MM.1S (cell line): ENCODE results near the gene MSX2.

Source experiments
- DNase-seq: peaks from one replicate; pipeline ENCODE4 v3.0.0-alpha.2; 2015
- H2AFZ ChIP-seq: fragments of 300-600 bp; sonication (generic); 2 replicates; pipeline ENCODE4 v1.6.0; 2016; ENCODE audit warnings: antibody characterized with exemption, low read length
- H3F3A ChIP-seq: fragments of 300-600 bp; sonication (generic); 2 replicates; pipeline ENCODE4 v1.6.1; 2016; ENCODE audit warnings: mild to moderate bottlenecking, antibody characterized with exemption, low read length, moderate library complexity, mixed read lengths; ENCODE audit not compliant: insufficient read depth
- H3K27ac ChIP-seq: fragments of 300-600 bp; sonication (generic); 2 replicates; pipeline ENCODE4 v1.5.1; 2016; ENCODE audit warnings: mild to moderate bottlenecking, low read length
- H3K27me3 ChIP-seq: fragments of 300-600 bp; sonication (generic); replicated peaks from 2 replicates; pipeline ENCODE4 v1.6.0; 2016; ENCODE audit warnings: low read length; ENCODE audit not compliant: insufficient read depth
- H3K36me3 ChIP-seq: fragments of 300-600 bp; sonication (generic); replicated peaks from 2 replicates; pipeline ENCODE4 v1.6.1; 2016; ENCODE audit warnings: mild to moderate bottlenecking, low read length, mixed read lengths; ENCODE audit not compliant: insufficient read depth
- H3K4me1 ChIP-seq: fragments of 300-600 bp; sonication (generic); 2 replicates; pipeline ENCODE4 v1.6.1; 2016; ENCODE audit warnings: low read length, mixed read lengths
- H3K4me2 ChIP-seq: fragments of 300-600 bp; sonication (generic); 2 replicates; pipeline ENCODE4 v1.6.0; 2016; ENCODE audit warnings: low read depth, low read length
- H3K4me3 ChIP-seq: fragments of 300-600 bp; sonication (generic); 2 replicates; pipeline ENCODE4 v1.5.1; 2016; ENCODE audit warnings: low read length, mixed read lengths
- H3K79me2 ChIP-seq: fragments of 300-600 bp; sonication (generic); 2 replicates; pipeline ENCODE4 v1.6.1; 2016; ENCODE audit warnings: mixed run types, low read length, mixed read lengths
- H3K9ac ChIP-seq: fragments of 300-600 bp; sonication (generic); 2 replicates; pipeline ENCODE4 v1.6.1; 2016; ENCODE audit warnings: low read length, mixed read lengths
- H3K9me2 ChIP-seq: fragments of 300-600 bp; sonication (generic); replicated peaks from 2 replicates; pipeline ENCODE4 v1.6.1; 2016; ENCODE audit warnings: mild to moderate bottlenecking, low read length, mixed read lengths; ENCODE audit not compliant: insufficient read depth
- H3K9me3 ChIP-seq: fragments of 300-600 bp; sonication (generic); replicated peaks from 2 replicates; pipeline ENCODE4 v1.6.1; 2016; ENCODE audit warnings: mild to moderate bottlenecking, low read length, mixed read lengths; ENCODE audit not compliant: insufficient read depth
- H4K20me1 ChIP-seq: fragments of 300-600 bp; sonication (generic); 2 replicates; pipeline ENCODE4 v1.6.1; 2016; ENCODE audit warnings: mild to moderate bottlenecking, low read length, moderate library complexity, mixed read lengths; ENCODE audit not compliant: insufficient read depth
- CTCF ChIP-seq: fragments of 300-600 bp; sonication (generic); IDR thresholded peaks from 2 replicates; pipeline ENCODE4 v1.5.1; 2016; ENCODE audit warnings: antibody characterized with exemption, low read length, mixed read lengths
- EZH2 ChIP-seq: fragments of 300-600 bp; sonication (generic); optimal IDR thresholded peaks from 2 replicates; pipeline ENCODE3; 2017; ENCODE audit warnings: low read depth, mild to moderate bottlenecking, antibody characterized with exemption, low read length, mixed read lengths
- EZH2phosphoT487 ChIP-seq: fragments of 300-600 bp; sonication (generic); IDR thresholded peaks from 2 replicates; pipeline ENCODE4 v1.6.1; 2018; ENCODE audit warnings: antibody characterized with exemption, low read length

MSX2 gene

GRCh38 chr5:174688441-174689354, 35.7 kb upstream of the MSX2 start:
- Histone ChIP-seq H3K9me3 (no peaks in the 10 kb centered on the region), H3K79me2 (no peaks in the 10 kb centered on the region), H3F3A (no peaks in the 10 kb centered on the region), H3K36me3 (no peaks in the 10 kb centered on the region), H3K4me1 (no peaks in the 10 kb centered on the region), H3K9me2 (no peaks in the 10 kb centered on the region), H3K27ac (no peak overlapping the region), H3K27me3 (no peaks in the 10 kb centered on the region), H3K4me3 (no peak overlapping the region), H3K4me2 (no peak overlapping the region), H2AFZ (no peak overlapping the region), H4K20me1 (no peaks in the 10 kb centered on the region), H3K9ac (no peak overlapping the region)
- no peak for DNase-seq
- TF ChIP-seq EZH2phosphoT487 (no peak), CTCF (no peak), EZH2 (no peak)

DNA sequence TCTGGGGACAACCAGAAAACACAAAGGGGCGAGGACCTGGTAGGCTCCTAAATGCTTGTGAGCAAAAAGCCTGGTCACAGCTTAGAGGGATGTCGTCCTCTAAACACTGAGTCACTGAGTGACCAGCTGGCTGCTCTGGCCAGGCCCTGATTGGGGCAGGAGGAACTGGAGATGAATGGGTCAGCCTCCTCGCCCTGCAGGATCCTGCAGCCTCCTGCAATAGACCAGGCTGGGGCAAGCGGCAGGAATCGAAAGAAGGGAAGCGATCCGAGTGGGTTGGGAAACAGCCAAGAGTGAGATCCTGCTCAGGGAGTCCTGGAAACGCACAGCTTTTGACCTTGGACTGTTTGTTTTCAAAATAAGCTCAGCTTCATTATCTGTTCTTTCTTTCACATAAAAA, 34.1 kb upstream of the MSX2 start:
- no peaks in the 10 kb centered on the region for H3K9me2 ChIP-seq
- H3K27ac ChIP-seq, result no peak overlapping the region
- no peaks in the 10 kb centered on the region for H4K20me1 ChIP-seq
- no peaks in the 10 kb centered on the region for H3K4me1 ChIP-seq
- TF ChIP-seq CTCF (no peak), EZH2 (no peak), EZH2phosphoT487 (no peak)
- no peaks in the 10 kb centered on the region for H3K9me3 ChIP-seq
- DNase-seq, result no peak
- no peak overlapping the region for H3K4me3 ChIP-seq
- H3F3A ChIP-seq, result no peaks in the 10 kb centered on the region
- H3K9ac ChIP-seq, result no peak overlapping the region
- no peaks in the 10 kb centered on the region for H3K27me3 ChIP-seq
- no peaks in the 10 kb centered on the region for H3K36me3 ChIP-seq
- H3K4me2 ChIP-seq, result no peak overlapping the region
- H3K79me2 ChIP-seq, result no peaks in the 10 kb centered on the region
- H2AFZ ChIP-seq, result no peak overlapping the region

DNA sequence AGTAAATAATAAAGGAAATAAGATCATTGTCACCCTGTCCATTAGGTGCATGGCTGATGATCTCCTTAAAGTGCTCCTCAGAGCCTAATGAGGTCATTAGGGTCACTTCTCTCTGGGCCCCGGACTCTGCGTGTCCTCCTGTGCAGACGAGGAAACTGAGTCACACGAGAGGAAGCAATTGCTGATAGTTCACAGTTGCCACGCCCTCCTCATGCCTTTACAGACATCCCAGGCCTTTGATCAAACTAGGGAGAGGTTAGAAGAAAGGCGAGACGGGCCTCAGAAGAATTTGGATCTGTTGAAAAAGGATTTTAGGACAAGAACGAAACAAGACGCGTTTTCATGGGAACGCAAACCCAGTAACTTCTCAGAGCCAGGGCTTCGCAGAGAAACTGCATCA, 32.0 kb upstream of the MSX2 start:
- H3K27me3 ChIP-seq, result no peaks in the 10 kb centered on the region
- DNase-seq, result no peak
- no peaks in the 10 kb centered on the region for H4K20me1 ChIP-seq
- TF ChIP-seq EZH2 (no peak), CTCF (no peak), EZH2phosphoT487 (no peak)
- no peak overlapping the region for H3K27ac ChIP-seq
- H3K4me3 ChIP-seq, result no peak overlapping the region
- no peaks in the 10 kb centered on the region for H3K36me3 ChIP-seq
- no peaks in the 10 kb centered on the region for H3K4me1 ChIP-seq
- H3K4me2 ChIP-seq, result 0 out of 2 replicates have a peak overlapping the region, but pooled peaks have one; percentile 29
- no peaks in the 10 kb centered on the region for H3F3A ChIP-seq
- H3K9ac ChIP-seq, result no peak overlapping the region
- H3K9me3 ChIP-seq, result no peaks in the 10 kb centered on the region
- H2AFZ ChIP-seq, result no peak overlapping the region
- no peaks in the 10 kb centered on the region for H3K79me2 ChIP-seq
- no peaks in the 10 kb centered on the region for H3K9me2 ChIP-seq
